ENCODE measurements around the gene KASH5. TPM values are rescaled to one million over a fixed set of nuclear protein-coding genes. Genes with fewer than 3 reads are reported as not detected.

The KASH5 gene
- total and polyA plus RNA-seq, 2 of the 13 experiments (the other 11 are each of a cell fraction or from before 2014, with no cell fraction given): not detected

DNA sequence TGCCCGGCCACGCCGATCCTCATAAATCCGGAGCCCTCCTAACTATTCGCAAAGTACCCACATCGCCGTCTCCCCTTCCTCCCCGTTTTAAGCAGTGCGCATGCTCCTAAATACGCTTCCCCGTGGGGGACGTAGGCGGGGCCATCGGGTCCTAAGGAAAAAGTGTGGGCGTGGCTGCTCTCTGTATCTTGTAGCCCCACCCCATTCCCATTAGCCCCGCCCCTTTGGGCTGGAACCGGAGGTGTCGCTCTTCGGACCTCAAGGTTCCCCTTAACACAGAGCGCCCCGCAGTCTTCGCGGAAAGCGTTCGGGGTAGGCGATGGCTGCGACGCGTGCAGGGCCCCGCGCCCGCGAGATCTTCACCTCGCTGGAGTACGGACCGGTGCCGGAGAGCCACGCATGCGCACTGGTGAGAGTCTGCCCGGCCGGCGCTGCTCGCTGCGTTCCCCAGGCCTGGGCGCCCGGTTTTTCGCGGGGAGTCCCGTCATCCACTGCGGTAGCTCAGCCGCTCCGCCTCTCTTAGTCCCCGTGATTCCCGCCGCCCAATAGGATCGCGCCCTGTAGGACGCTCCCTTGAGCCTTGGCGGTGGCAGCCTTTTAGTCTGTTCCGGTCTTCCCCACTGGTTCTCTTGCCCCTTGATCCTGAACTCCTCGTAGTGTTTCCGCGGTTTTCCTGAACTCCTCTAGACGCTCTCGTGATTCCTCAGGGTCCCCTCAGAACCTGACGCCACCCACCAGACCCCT lies 65.1 kb downstream of the KASH5 start, which contains the start of gene ALDH16A1 (continued):
- TF ChIP-seq IKZF4 (CRISPR knock-in tag; IDR thresholded peaks at IDR 0.05; ENCODE audit: borderline replicate concordance, low read depth, not compliant biosample characterization): peak; percentile 53
- TF ChIP-seq ZMYM3 (CRISPR knock-in tag; IDR thresholded peaks at IDR 0.05): no peak
- peak; percentile 67; the same call in 1 of the 2 replicates for TF ChIP-seq SNAI1 (CRISPR knock-in tag; IDR thresholded peaks at IDR 0.05; ENCODE audit: borderline replicate concordance)
- TF ChIP-seq ZNF333 (CRISPR knock-in tag; IDR thresholded peaks at IDR 0.05; ENCODE audit: borderline replicate concordance): peak; percentile 90
- no peak for TF ChIP-seq ZNF720 (CRISPR knock-in tag; IDR thresholded peaks at IDR 0.05)
- TF ChIP-seq ZNF354B (CRISPR knock-in tag; IDR thresholded peaks at IDR 0.05): no peak
- no peak for TF ChIP-seq PTBP1 (IDR thresholded peaks at IDR 0.05; ENCODE audit: low read depth, low read length, poor library complexity, severe bottlenecking)
- TF ChIP-seq, protein P1, sequence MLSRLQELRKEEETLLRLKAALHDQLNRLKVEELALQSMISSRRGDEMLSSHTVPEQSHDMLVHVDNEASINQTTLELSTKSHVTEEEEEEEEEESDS (CRISPR knock-in tag; IDR thresholded peaks at IDR 0.05; ENCODE audit: borderline replicate concordance): no peak
- no peak for TF ChIP-seq MEIS2 (CRISPR knock-in tag; IDR thresholded peaks at IDR 0.05)
- TF ChIP-seq, protein P2, sequence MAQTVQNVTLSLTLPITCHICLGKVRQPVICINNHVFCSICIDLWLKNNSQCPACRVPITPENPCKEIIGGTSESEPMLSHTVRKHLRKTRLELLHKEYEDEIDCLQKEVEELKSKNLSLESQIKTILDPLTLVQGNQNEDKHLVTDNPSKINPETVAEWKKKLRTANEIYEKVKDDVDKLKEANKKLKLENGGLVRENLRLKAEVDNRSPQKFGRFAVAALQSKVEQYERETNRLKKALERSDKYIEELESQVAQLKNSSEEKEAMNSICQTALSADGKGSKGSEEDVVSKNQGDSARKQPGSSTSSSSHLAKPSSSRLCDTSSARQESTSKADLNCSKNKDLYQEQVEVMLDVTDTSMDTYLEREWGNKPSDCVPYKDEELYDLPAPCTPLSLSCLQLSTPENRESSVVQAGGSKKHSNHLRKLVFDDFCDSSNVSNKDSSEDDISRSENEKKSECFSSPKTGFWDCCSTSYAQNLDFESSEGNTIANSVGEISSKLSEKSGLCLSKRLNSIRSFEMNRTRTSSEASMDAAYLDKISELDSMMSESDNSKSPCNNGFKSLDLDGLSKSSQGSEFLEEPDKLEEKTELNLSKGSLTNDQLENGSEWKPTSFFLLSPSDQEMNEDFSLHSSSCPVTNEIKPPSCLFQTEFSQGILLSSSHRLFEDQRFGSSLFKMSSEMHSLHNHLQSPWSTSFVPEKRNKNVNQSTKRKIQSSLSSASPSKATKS (CRISPR knock-in tag; IDR thresholded peaks at IDR 0.05): no peak
- no peak for TF ChIP-seq ZNF557 (CRISPR knock-in tag; IDR thresholded peaks at IDR 0.05)
- TF ChIP-seq, protein P3, sequence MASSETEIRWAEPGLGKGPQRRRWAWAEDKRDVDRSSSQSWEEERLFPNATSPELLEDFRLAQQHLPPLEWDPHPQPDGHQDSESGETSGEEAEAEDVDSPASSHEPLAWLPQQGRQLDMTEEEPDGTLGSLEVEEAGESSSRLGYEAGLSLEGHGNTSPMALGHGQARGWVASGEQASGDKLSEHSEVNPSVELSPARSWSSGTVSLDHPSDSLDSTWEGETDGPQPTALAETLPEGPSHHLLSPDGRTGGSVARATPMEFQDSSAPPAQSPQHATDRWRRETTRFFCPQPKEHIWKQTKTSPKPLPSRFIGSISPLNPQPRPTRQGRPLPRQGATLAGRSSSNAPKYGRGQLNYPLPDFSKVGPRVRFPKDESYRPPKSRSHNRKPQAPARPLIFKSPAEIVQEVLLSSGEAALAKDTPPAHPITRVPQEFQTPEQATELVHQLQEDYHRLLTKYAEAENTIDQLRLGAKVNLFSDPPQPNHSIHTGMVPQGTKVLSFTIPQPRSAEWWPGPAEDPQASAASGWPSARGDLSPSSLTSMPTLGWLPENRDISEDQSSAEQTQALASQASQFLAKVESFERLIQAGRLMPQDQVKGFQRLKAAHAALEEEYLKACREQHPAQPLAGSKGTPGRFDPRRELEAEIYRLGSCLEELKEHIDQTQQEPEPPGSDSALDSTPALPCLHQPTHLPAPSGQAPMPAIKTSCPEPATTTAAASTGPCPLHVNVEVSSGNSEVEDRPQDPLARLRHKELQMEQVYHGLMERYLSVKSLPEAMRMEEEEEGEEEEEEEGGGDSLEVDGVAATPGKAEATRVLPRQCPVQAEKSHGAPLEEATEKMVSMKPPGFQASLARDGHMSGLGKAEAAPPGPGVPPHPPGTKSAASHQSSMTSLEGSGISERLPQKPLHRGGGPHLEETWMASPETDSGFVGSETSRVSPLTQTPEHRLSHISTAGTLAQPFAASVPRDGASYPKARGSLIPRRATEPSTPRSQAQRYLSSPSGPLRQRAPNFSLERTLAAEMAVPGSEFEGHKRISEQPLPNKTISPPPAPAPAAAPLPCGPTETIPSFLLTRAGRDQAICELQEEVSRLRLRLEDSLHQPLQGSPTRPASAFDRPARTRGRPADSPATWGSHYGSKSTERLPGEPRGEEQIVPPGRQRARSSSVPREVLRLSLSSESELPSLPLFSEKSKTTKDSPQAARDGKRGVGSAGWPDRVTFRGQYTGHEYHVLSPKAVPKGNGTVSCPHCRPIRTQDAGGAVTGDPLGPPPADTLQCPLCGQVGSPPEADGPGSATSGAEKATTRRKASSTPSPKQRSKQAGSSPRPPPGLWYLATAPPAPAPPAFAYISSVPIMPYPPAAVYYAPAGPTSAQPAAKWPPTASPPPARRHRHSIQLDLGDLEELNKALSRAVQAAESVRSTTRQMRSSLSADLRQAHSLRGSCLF (CRISPR knock-in tag; IDR thresholded peaks at IDR 0.05; ENCODE audit: borderline replicate concordance): no peak
- TF ChIP-seq RAD51 (IDR thresholded peaks at IDR 0.05; ENCODE audit: borderline replicate concordance): peak; percentile 72
- peak; percentile 57; the same call in 1 of the 2 replicates for TF ChIP-seq ZNF546 (CRISPR knock-in tag; conservative IDR thresholded peaks at IDR 0.05)
- TF ChIP-seq, protein P4, sequence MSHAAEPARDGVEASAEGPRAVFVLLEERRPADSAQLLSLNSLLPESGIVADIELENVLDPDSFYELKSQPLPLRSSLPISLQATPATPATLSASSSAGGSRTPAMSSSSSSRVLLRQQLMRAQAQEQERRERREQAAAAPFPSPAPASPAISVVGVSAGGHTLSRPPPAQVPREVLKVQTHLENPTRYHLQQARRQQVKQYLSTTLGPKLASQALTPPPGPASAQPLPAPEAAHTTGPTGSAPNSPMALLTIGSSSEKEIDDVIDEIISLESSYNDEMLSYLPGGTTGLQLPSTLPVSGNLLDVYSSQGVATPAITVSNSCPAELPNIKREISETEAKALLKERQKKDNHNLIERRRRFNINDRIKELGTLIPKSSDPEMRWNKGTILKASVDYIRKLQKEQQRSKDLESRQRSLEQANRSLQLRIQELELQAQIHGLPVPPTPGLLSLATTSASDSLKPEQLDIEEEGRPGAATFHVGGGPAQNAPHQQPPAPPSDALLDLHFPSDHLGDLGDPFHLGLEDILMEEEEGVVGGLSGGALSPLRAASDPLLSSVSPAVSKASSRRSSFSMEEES (CRISPR knock-in tag; IDR thresholded peaks at IDR 0.05): peak; percentile 36; the same call in 1 of the 2 replicates
- no peak for TF ChIP-seq IKZF1 (IDR thresholded peaks at IDR 0.05)
- TF ChIP-seq, protein P5, sequence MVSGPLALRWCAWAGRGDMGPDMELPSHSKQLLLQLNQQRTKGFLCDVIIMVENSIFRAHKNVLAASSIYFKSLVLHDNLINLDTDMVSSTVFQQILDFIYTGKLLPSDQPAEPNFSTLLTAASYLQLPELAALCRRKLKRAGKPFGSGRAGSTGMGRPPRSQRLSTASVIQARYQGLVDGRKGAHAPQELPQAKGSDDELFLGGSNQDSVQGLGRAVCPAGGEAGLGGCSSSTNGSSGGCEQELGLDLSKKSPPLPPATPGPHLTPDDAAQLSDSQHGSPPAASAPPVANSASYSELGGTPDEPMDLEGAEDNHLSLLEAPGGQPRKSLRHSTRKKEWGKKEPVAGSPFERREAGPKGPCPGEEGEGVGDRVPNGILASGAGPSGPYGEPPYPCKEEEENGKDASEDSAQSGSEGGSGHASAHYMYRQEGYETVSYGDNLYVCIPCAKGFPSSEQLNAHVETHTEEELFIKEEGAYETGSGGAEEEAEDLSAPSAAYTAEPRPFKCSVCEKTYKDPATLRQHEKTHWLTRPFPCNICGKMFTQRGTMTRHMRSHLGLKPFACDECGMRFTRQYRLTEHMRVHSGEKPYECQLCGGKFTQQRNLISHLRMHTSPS (CRISPR knock-in tag; IDR thresholded peaks at IDR 0.05; ENCODE audit: low read depth): no peak
- TF ChIP-seq ZNF75D (CRISPR knock-in tag; IDR thresholded peaks at IDR 0.05; ENCODE audit: borderline replicate concordance): no peak

All from HepG2 (cell line).